Stomach (tissue), 9 donors: ENCODE data around the gene MANSC4. TPM values are rescaled to one million over a fixed set of nuclear protein-coding genes. Genes with fewer than 3 reads are reported as not detected.
"Not testable (repeated sequence)": the region's sequence is repeated elsewhere in the genome, so short reads cannot be mapped to it uniquely, and the experiment has no call there.

Experiments used
- DNase-seq, 2 donors: peaks; one replicate each; pipeline versions ENCODE4 v3.0.0 to v3.0.0-alpha.2; 2013 to 2019
- H3K27ac ChIP-seq, 5 donors: fragments of 200-600 bp in 4 of 5; sonication (generic) in 4 of 5; one replicate each; pipeline ENCODE4 v1.5.1; 2013 to 2019; ENCODE audit warnings: mild to moderate bottlenecking in 1 of 5, moderate library complexity in 1 of 5
- H3K27me3 ChIP-seq, 3 donors: fragments of 200-600 bp; sonication (generic); one replicate each; pipeline ENCODE4 v1.5.1; 2017 to 2019; ENCODE audit warnings: mixed run types in 1 of 3
- H3K36me3 ChIP-seq, 4 donors: fragments of 200-600 bp; sonication (generic); 1 replicate in 3 of 4; 2 replicates in 1 of 4; pipeline ENCODE4 v1.5.1; 2016 to 2019
- H3K4me1 ChIP-seq, 4 donors: fragments of 200-600 bp; sonication (generic); one replicate each; pipeline ENCODE4 v1.5.1; 2016 to 2019
- H3K4me3 ChIP-seq, 4 donors: fragments of 200-600 bp; sonication (generic) in 3 of 4; one replicate each; pipeline ENCODE4 v1.5.1; 2016 to 2019; ENCODE audit warnings: mild to moderate bottlenecking in 1 of 4
- H3K9me3 ChIP-seq, 4 donors: fragments of 200-600 bp; sonication (generic); one replicate each; pipeline ENCODE4 v1.5.1; 2016 to 2019
- CTCF ChIP-seq, 7 experiments: fragments of 450-650 bp in 4 of 7; fragments of 200-600 bp in 3 of 7; sonication (generic) in 3 of 7; IDR thresholded peaks; one replicate each; pipeline ENCODE4 v1.5.1; 2016 to 2019; ENCODE audit warnings: antibody characterized with exemption in 7 of 7, control low read depth in 2 of 7, mild to moderate bottlenecking in 1 of 7
- EP300 ChIP-seq: sonication (generic); formaldehyde crosslinking; IDR thresholded peaks from one replicate; pipeline ENCODE4 v1.6.1; 2017; ENCODE audit warnings: antibody characterized with exemption
- POLR2A ChIP-seq, 4 donors: fragments of 450-650 bp; IDR thresholded peaks; one replicate each; pipeline ENCODE4 v1.6.1; 2016; ENCODE audit warnings: antibody characterized with exemption in 4 of 4, control low read depth in 2 of 4, mild to moderate bottlenecking in 1 of 4, moderate library complexity in 1 of 4
- POLR2AphosphoS5 ChIP-seq, 3 donors: sonication (generic); formaldehyde crosslinking; IDR thresholded peaks; one replicate each; pipeline ENCODE4 v1.6.1; 2016; ENCODE audit warnings: antibody characterized with exemption in 3 of 3
- WGBS, 5 donors: extraction: QIAGEN DNeasy Blood & Tissue Kit in 3 of 5; methylation state at CpG; one replicate each; pipeline versions ENCODE4 v1.1.5 to v1.1.7; 2013 to 2018; 5-methylcytosine and 5-hydroxymethylcytosine counted together
- intact Hi-C: fragments of 100-400 bp; cut with DNase I; formaldehyde crosslinking; loops from one replicate; pipeline ENCODE4 v1.15.1; 2023; ENCODE audit warnings: low total_unique reads
- polyA plus RNA-seq, 3 donors: library from polyadenylated mRNA; stranded (reverse); fragments of 200-250 nt; gene quantifications; one replicate each; pipeline ENCODE4 v1.2.3, GENCODE V29; 2013
- total RNA-seq, 5 donors: library from RNA; depleted of rRNA; stranded (reverse); fragments of >200 nt; gene quantifications; one replicate each; pipeline versions ENCODE4 v1.1.0 to v1.2.3, GENCODE V29; 2014 to 2016
- donor health status: healthy with polysubstance abuse.
- donor health status: Bipolar disorder and iron deficiency.
- donor health status: healthy.

Gene MANSC4
- total and polyA plus RNA-seq, 8 donors, result not detected

GRCh38 chr12:27743601-27744000 is 36.4 kb downstream of the MANSC4 start:
- no peak overlapping the region for H3K27ac ChIP-seq
- no peak overlapping the region for H3K4me3 ChIP-seq
- H3K9me3 ChIP-seq, result no peaks in the 10 kb centered on the region
- WGBS, 5 donors, result 95 to 98% (median 97%) methylated on average over 5 of the region's 5 CpGs
- H3K27me3 ChIP-seq, result no peaks in the 10 kb centered on the region
- DNase-seq, result no peak
- TF ChIP-seq POLR2A (IDR thresholded peaks at IDR 0.05) (no peak), EP300 (no peak), CTCF (IDR thresholded peaks at IDR 0.05) (no peak), POLR2AphosphoS5 (IDR thresholded peaks at IDR 0.05) (no peak)
- H3K36me3 ChIP-seq, result peaks cover 2 to 62% (median 58%) of the 10 kb centered on the region in 4 donors
- H3K4me1 ChIP-seq, result peaks cover 0 to 25% (median 8%) of the 10 kb centered on the region in 4 donors
- intact Hi-C loops, result loop anchor here (5.0 kb wide), 1 partner anchor 194 kb away; no protein-coding TSS in a partner anchor

GRCh38 chr12:27734321-27734720 is 45.7 kb downstream of the MANSC4 start:
- not testable (repeated sequence) for H3K4me3 ChIP-seq
- intact Hi-C loops, result loop anchor here (10.0 kb wide), 1 partner anchor 80 kb away; no protein-coding TSS in a partner anchor
- WGBS, 5 donors, result 90 to 94% (median 92%) methylated on average over 9 of the region's 9 CpGs

GRCh38 chr12:27733791-27734190 is 46.2 kb downstream of the MANSC4 start:
- Histone ChIP-seq H3K4me1 (no peaks in the 10 kb centered on the region), H3K36me3 (peaks cover 4 to 83% (median 72%) of the 10 kb centered on the region in 4 donors), H3K27ac (no peak overlapping the region), H3K9me3 (no peaks in the 10 kb centered on the region), H3K4me3 (no peak overlapping the region), H3K27me3 (no peaks in the 10 kb centered on the region)
- TF ChIP-seq CTCF (IDR thresholded peaks at IDR 0.05) (no peak), EP300 (no peak), POLR2A (IDR thresholded peaks at IDR 0.05) (no peak), POLR2AphosphoS5 (IDR thresholded peaks at IDR 0.05) (no peak)
- DNase-seq, result no peak
- intact Hi-C loops, result loop anchor here (10.0 kb wide), 1 partner anchor 81 kb away; no protein-coding TSS in a partner anchor
- 84 to 95% (median 88%) methylated on average over 1 of the region's 1 CpG for WGBS, 5 donors

More at GRCh38 chr12:27734321-27734720, 45.7 kb downstream of the MANSC4 start:
- H3K36me3 ChIP-seq, result peaks cover 4 to 86% (median 76%) of the 10 kb centered on the region in 4 donors
- not testable (repeated sequence) for H3K9me3 ChIP-seq, H3K27ac ChIP-seq, H3K4me1 ChIP-seq, H3K27me3 ChIP-seq, DNase-seq

GRCh38 chr12:27733052-27733656 is 46.9 kb downstream of the MANSC4 start:
- no peaks in the 10 kb centered on the region for H3K4me1 ChIP-seq
- H3K27ac ChIP-seq, result no peak overlapping the region
- peaks cover 4 to 77% (median 66%) of the 10 kb centered on the region in 4 donors for H3K36me3 ChIP-seq
- WGBS, 5 donors, result 30 to 45% (median 40%) methylated on average over 3 of the region's 3 CpGs
- DNase-seq, result peak in 1 of 2 donors; percentile 61
- H3K9me3 ChIP-seq, result no peaks in the 10 kb centered on the region
- intact Hi-C loops, result loop anchor here (10.0 kb wide), 1 partner anchor 82 kb away; no protein-coding TSS in a partner anchor
- no peak for TF ChIP-seq POLR2A (IDR thresholded peaks at IDR 0.05)
- TF ChIP-seq CTCF (IDR thresholded peaks at IDR 0.05), result peak in 5 of 7 experiments; percentile 58 to 76 (median 65)
- no peak for TF ChIP-seq EP300
- TF ChIP-seq POLR2AphosphoS5 (IDR thresholded peaks at IDR 0.05), result no peak
- H3K4me3 ChIP-seq, result no peak overlapping the region
- no peaks in the 10 kb centered on the region for H3K27me3 ChIP-seq

GRCh38 chr12:27732281-27732680 is 47.8 kb downstream of the MANSC4 start:
- peak; percentile 29 to 32 for DNase-seq
- peaks cover 4 to 70% (median 62%) of the 10 kb centered on the region in 4 donors for H3K36me3 ChIP-seq
- TF ChIP-seq EP300, result no peak
- TF ChIP-seq CTCF (IDR thresholded peaks at IDR 0.05), result peak in 1 of 7 experiments; percentile 7
- H3K27ac ChIP-seq, result no peak overlapping the region
- no peaks in the 10 kb centered on the region for H3K9me3 ChIP-seq
- H3K27me3 ChIP-seq, result no peaks in the 10 kb centered on the region
- H3K4me1 ChIP-seq, result no peaks in the 10 kb centered on the region
- intact Hi-C loops, result loop anchor here (10.0 kb wide), 1 partner anchor 83 kb away; no protein-coding TSS in a partner anchor
- H3K4me3 ChIP-seq, result no peak overlapping the region
- 33 to 66% (median 48%) methylated on average over 2 of the region's 2 CpGs for WGBS, 5 donors
